HEK293T (cell line): ENCODE data around the gene ZC3H13.

ENCODE experiments used
- CTBP1 ChIP-seq: fragments of 450-650 bp; IDR thresholded peaks from 2 replicates; pipeline ENCODE4 v1.6.1; 2016; ENCODE audit warnings: borderline replicate concordance
- FOXM1 ChIP-seq: fragments of 450-650 bp; IDR thresholded peaks from 2 replicates; pipeline ENCODE4 v1.6.1; 2017; ENCODE audit warnings: mild to moderate bottlenecking, borderline replicate concordance
- HDGF ChIP-seq: fragments of 450-650 bp; IDR thresholded peaks from 2 replicates; pipeline ENCODE4 v1.6.1; 2017; ENCODE audit warnings: antibody characterized with exemption, borderline replicate concordance

- TF ChIP-seq FOXM1 (no peak), HDGF (no peak), CTBP1 (no peak)
These were observed 85.0 kb downstream of the ZC3H13 start for GRCh38 chr13:45967589-45967988.
